Measurements from ENCODE around the gene RTP2.

The RTP2 gene

GRCh38 chr3:187743195-187744141 lies 41.1 kb upstream of the RTP2 start:
- Histone ChIP-seq H3K9me3 (no peaks in the 10 kb centered on the region), H3K27ac (peak overlapping the region; percentile 97), H3K4me1 (ENCODE audit: control insufficient read depth in 1 of 2, insufficient read depth in 1 of 2, low read depth in 1 of 2, low read length in 1 of 2) (peaks cover 55 to 61% of the 10 kb centered on the region in 2 experiments), H3K4me3 (ENCODE audit: low read depth in 1 of 2, low read length in 1 of 2) (peak overlapping the region; percentile 87 to 97), H3K27me3 (no peaks in the 10 kb centered on the region), H3K36me3 (peaks cover 22% of the 10 kb centered on the region)
- TF ChIP-seq CTCF (IDR thresholded peaks at IDR 0.05), result peak; percentile 20

GRCh38 chr3:187742351-187743171 lies 40.2 kb upstream of the RTP2 start:
- Histone ChIP-seq H3K9me3 (no peaks in the 10 kb centered on the region), H3K27me3 (no peaks in the 10 kb centered on the region), H3K27ac (peak overlapping the region; percentile 97), H3K4me1 (ENCODE audit: control insufficient read depth in 1 of 2, insufficient read depth in 1 of 2, low read depth in 1 of 2, low read length in 1 of 2) (peaks cover 53 to 61% of the 10 kb centered on the region in 2 experiments), H3K36me3 (peaks cover 22% of the 10 kb centered on the region), H3K4me3 (ENCODE audit: low read depth in 1 of 2, low read length in 1 of 2) (peak overlapping the region; percentile 87 to 97)
- TF ChIP-seq CTCF (IDR thresholded peaks at IDR 0.05), result no peak

DNA sequence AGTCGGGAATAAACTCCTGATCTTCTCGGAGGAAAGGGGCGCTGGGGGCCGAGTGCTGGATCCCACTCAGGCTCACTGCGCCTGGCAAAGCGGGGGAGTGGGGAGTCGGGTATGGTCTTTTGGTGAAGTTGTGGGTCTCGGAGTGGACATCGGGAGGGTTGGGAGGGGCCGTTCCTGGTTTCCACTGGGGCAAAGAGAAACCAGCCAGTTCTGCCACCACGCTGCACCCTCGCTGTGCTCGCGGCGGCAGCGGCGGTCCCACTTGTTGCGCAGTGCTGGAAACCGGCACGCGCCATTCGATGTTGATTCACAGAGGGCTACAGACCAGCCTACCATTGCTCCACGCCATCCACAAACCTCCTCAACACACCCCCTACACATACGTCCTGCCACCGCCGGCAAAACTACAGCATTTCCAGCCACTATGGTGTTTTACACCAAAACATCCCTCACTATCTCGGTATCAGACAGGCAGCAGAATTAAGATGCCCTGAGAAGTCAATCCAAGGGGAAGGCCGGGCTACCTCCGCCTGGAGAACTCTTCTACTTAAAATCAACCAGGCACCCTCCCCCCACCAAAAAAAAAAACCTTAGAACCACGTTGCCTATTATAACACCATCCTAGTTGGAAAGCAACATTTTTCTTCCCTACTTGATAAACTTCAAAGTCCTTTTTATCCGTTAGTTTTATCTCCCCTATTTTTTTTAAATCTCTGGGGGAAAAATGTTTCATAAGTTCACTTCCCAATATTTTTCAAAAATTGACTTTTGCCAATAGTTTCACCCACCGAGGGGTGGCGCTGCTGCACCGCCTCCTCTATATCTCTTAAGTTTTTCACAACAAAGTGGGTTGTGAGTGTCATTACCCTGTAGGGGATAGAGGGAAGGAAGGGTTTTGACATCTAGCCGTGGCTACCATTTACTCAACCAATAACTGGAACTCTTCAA lies 39.3 kb upstream of the RTP2 start:
- H3K27ac ChIP-seq, result peak overlapping the region; percentile 97
- H3K36me3 ChIP-seq, result peaks cover 25% of the 10 kb centered on the region
- H3K4me3 ChIP-seq (ENCODE audit: low read depth in 1 of 2, low read length in 1 of 2), result peak overlapping the region; percentile 87 to 97
- H3K9me3 ChIP-seq, result no peaks in the 10 kb centered on the region
- no peaks in the 10 kb centered on the region for H3K27me3 ChIP-seq
- H3K4me1 ChIP-seq (ENCODE audit: control insufficient read depth in 1 of 2, insufficient read depth in 1 of 2, low read depth in 1 of 2, low read length in 1 of 2), result peaks cover 53 to 61% of the 10 kb centered on the region in 2 experiments
- peak; percentile 92 for TF ChIP-seq CTCF (IDR thresholded peaks at IDR 0.05)

GRCh38 chr3:187740421-187741399 lies 38.4 kb upstream of the RTP2 start:
- H3K27ac ChIP-seq, result peak overlapping the region; percentile 97

More at GRCh38 chr3:187740421-187741399, 38.4 kb upstream of the RTP2 start:
- peaks cover 30% of the 10 kb centered on the region for H3K36me3 ChIP-seq
- peak; percentile 88 for TF ChIP-seq CTCF (IDR thresholded peaks at IDR 0.05)
- H3K4me3 ChIP-seq (ENCODE audit: low read depth in 1 of 2, low read length in 1 of 2), result peak overlapping the region; percentile 87 to 97
- peaks cover 59 to 65% of the 10 kb centered on the region in 2 experiments for H3K4me1 ChIP-seq (ENCODE audit: control insufficient read depth in 1 of 2, insufficient read depth in 1 of 2, low read depth in 1 of 2, low read length in 1 of 2)
- H3K27me3 ChIP-seq, result no peaks in the 10 kb centered on the region
- no peaks in the 10 kb centered on the region for H3K9me3 ChIP-seq
